Activated CD4-positive, alpha-beta T cell treated with anti-CD3 and anti-CD28 coated beads, Interleukin-2, amount 10 ng/mL, durations not matched to agents 24 days and 14 days (primary cell): Measurements from ENCODE around the gene BMI1. TPM values are rescaled to one million over a fixed set of nuclear protein-coding genes. Genes with fewer than 3 reads are reported as not detected.
A peak's percentile ranks its signal among the peaks of the same experiment; 100 is the strongest.
"Not testable (repeated sequence)": the region's sequence is repeated elsewhere in the genome, so short reads cannot be mapped to it uniquely, and the experiment has no call there.

Experiments
- DNase-seq: peaks from one replicate; pipeline ENCODE4 v3.0.0; 2022
- H3K27ac Mint-ChIP-seq: one replicate; pipeline ENCODE4 v1.8.0; 2022; ENCODE audit warnings: mild to moderate bottlenecking, mixed read lengths
- H3K27me3 Mint-ChIP-seq: one replicate; pipeline ENCODE4 v1.8.0; 2022; ENCODE audit warnings: mixed read lengths
- H3K36me3 Mint-ChIP-seq: one replicate; pipeline ENCODE4 v1.8.0; 2022; ENCODE audit warnings: low read depth, mild to moderate bottlenecking, mixed read lengths
- H3K4me1 Mint-ChIP-seq: one replicate; pipeline ENCODE4 v1.8.0; 2021; ENCODE audit warnings: mixed read lengths
- H3K4me3 Mint-ChIP-seq: one replicate; pipeline ENCODE4 v1.8.0; 2022; ENCODE audit warnings: mild to moderate bottlenecking, moderate library complexity, mixed read lengths
- H3K9me3 Mint-ChIP-seq: one replicate; pipeline ENCODE4 v1.8.0; 2021; ENCODE audit warnings: mixed read lengths
- intact Hi-C: fragments of 100-400 bp; cut with micrococcal nuclease; formaldehyde crosslinking; loops from one replicate; pipeline ENCODE4 v1.15.1; 2023
- total RNA-seq: library from RNA; stranded (reverse); gene quantifications from 2 replicates; pipeline ENCODE4 v1.2.3, GENCODE V29; 2022

The BMI1 gene
- total RNA-seq, 1 donor from 2014 or later, result 55.6 TPM

- intact Hi-C loops, result loop anchor here (5.0 to 10.0 kb wide), 2 partner anchors 638 to 1175 kb away; no protein-coding TSS in a partner anchor
- DNase-seq, result no peak
- H3K27ac Mint-ChIP-seq, result no peak overlapping the region
- H3K4me3 Mint-ChIP-seq, result no peak overlapping the region
- H3K36me3 Mint-ChIP-seq, result peaks cover 3% of the 10 kb centered on the region
- H3K9me3 Mint-ChIP-seq, result peaks cover 7% of the 10 kb centered on the region
- H3K27me3 Mint-ChIP-seq, result peaks cover 47% of the 10 kb centered on the region
- H3K4me1 Mint-ChIP-seq, result peaks cover 4% of the 10 kb centered on the region
Observed at GRCh38 chr10:22349755-22350154, 28.9 kb downstream of the BMI1 start.

DNA sequence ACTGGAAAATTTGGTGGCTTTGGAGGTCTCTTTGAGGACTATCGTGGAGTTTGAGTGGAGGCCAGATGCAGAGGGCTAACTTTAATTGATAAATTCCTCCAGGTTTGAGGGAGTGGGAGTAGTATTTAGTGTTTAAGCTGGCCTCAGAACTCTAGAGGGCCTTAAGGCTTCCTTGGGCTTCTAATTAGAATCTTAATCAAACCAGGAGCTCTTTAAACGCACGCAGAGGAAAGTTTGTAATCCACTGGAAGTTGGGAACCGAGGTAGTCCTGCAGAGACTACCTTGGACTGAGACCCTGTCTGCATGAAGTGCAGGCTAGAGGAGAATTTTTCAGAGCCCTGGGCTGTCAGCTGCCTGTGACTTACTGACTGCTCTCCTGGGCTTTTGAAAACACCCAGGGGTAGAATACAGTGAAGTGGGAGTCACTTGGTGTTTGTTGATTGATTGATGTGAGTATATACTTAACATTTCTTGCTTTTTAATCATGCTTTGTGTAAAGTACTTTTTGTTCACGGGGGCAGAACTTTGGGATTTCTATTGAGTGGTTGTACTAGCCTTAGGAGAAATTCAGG lies 30.3 kb downstream of the BMI1 start:
- intact Hi-C loops, result no loop called here
- DNase-seq, result no peak
- peaks cover 38% of the 10 kb centered on the region for H3K27me3 Mint-ChIP-seq

GRCh38 chr10:22356324-22356873 lies 35.5 kb downstream of the BMI1 start:
- Mint-ChIP-seq H3K9me3 (no peaks in the 10 kb centered on the region), H3K4me3 (no peak overlapping the region), H3K27ac (no peak overlapping the region), H3K4me1 (no peaks in the 10 kb centered on the region), H3K27me3 (peaks cover 18% of the 10 kb centered on the region), H3K36me3 (no peaks in the 10 kb centered on the region)
- DNase-seq, result no peak
- intact Hi-C loops, result no loop called here

More for the DNA sequence above, 30.3 kb downstream of the BMI1 start:
- no peak overlapping the region for H3K27ac Mint-ChIP-seq
- H3K36me3 Mint-ChIP-seq, result peaks cover 3% of the 10 kb centered on the region
- H3K9me3 Mint-ChIP-seq, result peaks cover 4% of the 10 kb centered on the region
- peaks cover 2% of the 10 kb centered on the region for H3K4me1 Mint-ChIP-seq
- no peak overlapping the region for H3K4me3 Mint-ChIP-seq

GRCh38 chr10:22357770-22358169 lies 36.9 kb downstream of the BMI1 start:
- peaks cover 18% of the 10 kb centered on the region for H3K27me3 Mint-ChIP-seq
- DNase-seq, H3K4me3 Mint-ChIP-seq, H3K9me3 Mint-ChIP-seq, H3K4me1 Mint-ChIP-seq, H3K27ac Mint-ChIP-seq, intact Hi-C loops, H3K36me3 Mint-ChIP-seq: not testable (repeated sequence)

- Mint-ChIP-seq H3K9me3 (peaks cover 3% of the 10 kb centered on the region), H3K27me3 (peaks cover 1% of the 10 kb centered on the region), H3K36me3 (no peaks in the 10 kb centered on the region), H3K27ac (no peak overlapping the region), H3K4me1 (peaks cover 21% of the 10 kb centered on the region), H3K4me3 (no peak overlapping the region)
- no peak for DNase-seq
- intact Hi-C loops, result loop anchor here (2.0 kb wide), 1 partner anchor 15 kb away; no protein-coding TSS in a partner anchor
Observed at GRCh38 chr10:22363305-22363704, 42.4 kb downstream of the BMI1 start.

- peaks cover 32% of the 10 kb centered on the region for H3K4me1 Mint-ChIP-seq
- peaks cover 1% of the 10 kb centered on the region for H3K27me3 Mint-ChIP-seq
- H3K36me3 Mint-ChIP-seq, result no peaks in the 10 kb centered on the region
- peaks cover 3% of the 10 kb centered on the region for H3K9me3 Mint-ChIP-seq
- intact Hi-C loops, result no loop called here
- no peak overlapping the region for H3K4me3 Mint-ChIP-seq
- no peak for DNase-seq
- no peak overlapping the region for H3K27ac Mint-ChIP-seq
Observed at GRCh38 chr10:22364407-22365140, 43.7 kb downstream of the BMI1 start.

DNA sequence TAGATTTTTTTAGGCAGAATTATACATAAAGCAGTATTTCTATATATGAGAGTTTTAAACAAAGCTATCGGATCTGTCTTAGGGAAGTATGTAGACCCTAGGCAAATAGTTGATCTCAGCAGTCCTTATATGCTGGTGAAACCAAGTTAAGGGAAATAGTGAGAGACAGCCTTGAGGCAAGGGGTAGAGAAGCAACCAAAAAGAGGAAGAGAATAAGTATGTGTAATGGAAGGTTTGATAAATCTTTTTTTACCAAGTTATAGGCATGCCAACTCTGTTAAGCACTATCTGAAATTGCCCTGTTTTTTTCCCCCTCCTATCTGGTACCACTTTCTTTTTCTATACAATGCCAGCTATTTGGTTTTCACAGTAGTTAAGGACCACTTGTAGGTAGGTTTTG lies 44.3 kb downstream of the BMI1 start:
- H3K36me3 Mint-ChIP-seq, result no peaks in the 10 kb centered on the region
- no peak for DNase-seq
- H3K27ac Mint-ChIP-seq, result no peak overlapping the region
- no peaks in the 10 kb centered on the region for H3K27me3 Mint-ChIP-seq
- H3K9me3 Mint-ChIP-seq, result peaks cover 3% of the 10 kb centered on the region
- intact Hi-C loops, result no loop called here
- no peak overlapping the region for H3K4me3 Mint-ChIP-seq
- peaks cover 35% of the 10 kb centered on the region for H3K4me1 Mint-ChIP-seq

- H3K4me1 Mint-ChIP-seq, result peaks cover 36% of the 10 kb centered on the region
- intact Hi-C loops, result loop anchor here (2.0 kb wide), 3 partner anchors 25 to 317 kb away; no protein-coding TSS in a partner anchor
- H3K36me3 Mint-ChIP-seq, result no peaks in the 10 kb centered on the region
- DNase-seq, result no peak
- peak overlapping the region; percentile 67 for H3K27ac Mint-ChIP-seq
- H3K4me3 Mint-ChIP-seq, result no peak overlapping the region
- no peaks in the 10 kb centered on the region for H3K27me3 Mint-ChIP-seq
- H3K9me3 Mint-ChIP-seq, result peaks cover 3% of the 10 kb centered on the region
Observed at GRCh38 chr10:22365644-22366434, 44.9 kb downstream of the BMI1 start.

DNA sequence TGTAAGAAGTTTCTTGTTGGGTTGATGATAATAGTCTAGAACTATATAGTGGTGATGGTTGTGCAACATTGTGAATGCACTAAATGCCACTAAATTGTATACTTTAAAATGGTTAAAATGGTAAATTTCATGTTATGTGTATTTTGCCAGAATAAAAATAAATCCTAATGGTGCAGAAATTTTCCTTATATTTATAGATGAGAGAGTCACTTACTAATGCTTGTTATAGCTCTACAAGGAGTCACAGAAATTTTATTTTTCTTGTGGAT lies 45.5 kb downstream of the BMI1 start:
- Mint-ChIP-seq H3K27me3 (no peaks in the 10 kb centered on the region), H3K4me1 (peaks cover 36% of the 10 kb centered on the region), H3K36me3 (no peaks in the 10 kb centered on the region), H3K4me3 (no peak overlapping the region), H3K27ac (peak overlapping the region; percentile 67), H3K9me3 (peaks cover 3% of the 10 kb centered on the region)
- DNase-seq, result no peak
- intact Hi-C loops, result loop anchor here (2.0 kb wide), 3 partner anchors 26 to 316 kb away; no protein-coding TSS in a partner anchor

DNA sequence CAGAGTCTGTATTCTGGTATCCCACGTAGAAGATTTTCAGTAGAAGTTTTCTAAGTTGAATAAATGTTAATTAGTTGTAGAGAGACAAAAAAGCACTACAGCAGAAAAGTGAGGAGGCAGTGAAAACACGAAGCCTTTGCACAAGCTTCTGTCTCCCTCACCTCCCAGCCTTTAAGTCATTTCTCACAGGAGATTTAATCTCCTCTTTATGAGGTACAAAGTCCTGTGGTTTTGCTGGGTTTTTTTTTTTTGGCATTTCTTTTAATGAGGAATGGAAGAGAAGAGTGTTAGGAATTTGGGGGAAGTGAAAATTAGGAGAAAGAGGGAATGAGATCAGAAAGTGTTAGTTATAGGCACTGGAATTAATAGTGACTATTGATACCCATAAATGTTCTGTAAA lies 45.9 kb downstream of the BMI1 start:
- Mint-ChIP-seq H3K36me3 (no peaks in the 10 kb centered on the region), H3K27me3 (no peaks in the 10 kb centered on the region), H3K27ac (peak overlapping the region; percentile 25), H3K4me3 (peak overlapping the region; percentile 60), H3K9me3 (peaks cover 3% of the 10 kb centered on the region), H3K4me1 (peaks cover 36% of the 10 kb centered on the region)
- no peak for DNase-seq
- intact Hi-C loops, result loop anchor here (1.0 to 2.0 kb wide), 6 partner anchors 13 to 316 kb away; no protein-coding TSS in a partner anchor

GRCh38 chr10:22367471-22367870 lies 46.6 kb downstream of the BMI1 start:
- no peak for DNase-seq
- no peaks in the 10 kb centered on the region for H3K27me3 Mint-ChIP-seq
- peak overlapping the region; percentile 79 for H3K27ac Mint-ChIP-seq
- H3K9me3 Mint-ChIP-seq, result peaks cover 3% of the 10 kb centered on the region
- intact Hi-C loops, result loop anchor here (1.0 to 2.0 kb wide), 6 partner anchors 12 to 315 kb away; no protein-coding TSS in a partner anchor
- no peaks in the 10 kb centered on the region for H3K36me3 Mint-ChIP-seq
- H3K4me3 Mint-ChIP-seq, result peak overlapping the region; percentile 64
- H3K4me1 Mint-ChIP-seq, result peaks cover 36% of the 10 kb centered on the region

- Mint-ChIP-seq H3K9me3 (peaks cover 3% of the 10 kb centered on the region), H3K27me3 (no peaks in the 10 kb centered on the region), H3K4me1 (peaks cover 35% of the 10 kb centered on the region), H3K27ac (no peak overlapping the region), H3K36me3 (no peaks in the 10 kb centered on the region), H3K4me3 (no peak overlapping the region)
- DNase-seq, result no peak
- intact Hi-C loops, result no loop called here
Observed at GRCh38 chr10:22368402-22368801, 47.5 kb downstream of the BMI1 start.

- Mint-ChIP-seq H3K27ac (no peak overlapping the region), H3K4me1 (peaks cover 34% of the 10 kb centered on the region), H3K36me3 (no peaks in the 10 kb centered on the region), H3K27me3 (no peaks in the 10 kb centered on the region), H3K9me3 (peaks cover 3% of the 10 kb centered on the region), H3K4me3 (no peak overlapping the region)
- intact Hi-C loops, result no loop called here
- no peak for DNase-seq
Observed at GRCh38 chr10:22368981-22369380, 48.1 kb downstream of the BMI1 start.
